Measurements from ENCODE around the gene SLC17A9. TPM values are rescaled to one million over a fixed set of nuclear protein-coding genes. Genes with fewer than 3 reads are reported as not detected.

The SLC17A9 gene
- total RNA-seq, 1 experiment from 2014 or later: 16.6 TPM

GRCh38 chr20:62966212-62967148 lies 14.0 kb downstream of the SLC17A9 start:
- DNase-seq (ENCODE audit: extremely low read depth, low read depth): no peak

GRCh38 chr20:62967149-62967501 lies 14.6 kb downstream of the SLC17A9 start:
- no peak for DNase-seq (ENCODE audit: extremely low read depth, low read depth)

- no peak for DNase-seq (ENCODE audit: extremely low read depth, low read depth)
Observed at GRCh38 chr20:62967628-62968351, 15.3 kb downstream of the SLC17A9 start.

- no peak for DNase-seq (ENCODE audit: extremely low read depth, low read depth)
Observed at GRCh38 chr20:62968378-62969178, 16.1 kb downstream of the SLC17A9 start.

GRCh38 chr20:62969179-62969760 lies 16.8 kb downstream of the SLC17A9 start:
- no peak for DNase-seq (ENCODE audit: extremely low read depth, low read depth)

GRCh38 chr20:62969939-62970306 lies 17.4 kb downstream of the SLC17A9 start:
- DNase-seq (ENCODE audit: extremely low read depth, low read depth): no peak

GRCh38 chr20:62970307-62971210 lies 18.1 kb downstream of the SLC17A9 start:
- no peak for DNase-seq (ENCODE audit: extremely low read depth, low read depth)

- no peak for DNase-seq (ENCODE audit: extremely low read depth, low read depth)
Observed at GRCh38 chr20:62971211-62971949, 18.9 kb downstream of the SLC17A9 start.

- DNase-seq (ENCODE audit: extremely low read depth, low read depth): peak; percentile 79
Observed at GRCh38 chr20:62971950-62972844, 19.7 kb downstream of the SLC17A9 start.

- no peak for DNase-seq (ENCODE audit: extremely low read depth, low read depth)
Observed at GRCh38 chr20:62972845-62973745, 20.6 kb downstream of the SLC17A9 start.

GRCh38 chr20:62975251-62975760 lies 22.8 kb downstream of the SLC17A9 start:
- no peak for DNase-seq (ENCODE audit: extremely low read depth, low read depth)

GRCh38 chr20:62975812-62976508 lies 23.5 kb downstream of the SLC17A9 start:
- no peak for DNase-seq (ENCODE audit: extremely low read depth, low read depth)

- DNase-seq (ENCODE audit: extremely low read depth, low read depth): no peak
Observed at GRCh38 chr20:62976886-62977285, 24.4 kb downstream of the SLC17A9 start.

GRCh38 chr20:62977613-62978560 lies 25.4 kb downstream of the SLC17A9 start:
- peak; percentile 38 for DNase-seq (ENCODE audit: extremely low read depth, low read depth)

GRCh38 chr20:62978561-62978943 lies 26.0 kb downstream of the SLC17A9 start:
- DNase-seq (ENCODE audit: extremely low read depth, low read depth): no peak
